HT1080 (cell line): Measurements from ENCODE around the gene OR1M1. TPM values are rescaled to one million over a fixed set of nuclear protein-coding genes. Genes with fewer than 3 reads are reported as not detected.

Experiments used
- DNase-seq: peaks from one replicate; pipeline ENCODE4 v3.0.0-alpha.2; 2015; ENCODE audit warnings: low read depth
- small RNA-seq: library from RNA; depleted of rRNA; stranded (forward); fragments of <200 nt; gene quantifications from one replicate; pipeline ENCODE3, GENCODE V24; 2014
- total RNA-seq: library from RNA; depleted of rRNA; stranded (reverse); fragments of >200 nt; shearing (Covaris generic); gene quantifications from 2 replicates; pipeline ENCODE4 v1.2.3, GENCODE V29; 2014; rRNA removed

OR1M1 gene
- total RNA-seq, 1 experiment from 2014 or later: not detected

DNA sequence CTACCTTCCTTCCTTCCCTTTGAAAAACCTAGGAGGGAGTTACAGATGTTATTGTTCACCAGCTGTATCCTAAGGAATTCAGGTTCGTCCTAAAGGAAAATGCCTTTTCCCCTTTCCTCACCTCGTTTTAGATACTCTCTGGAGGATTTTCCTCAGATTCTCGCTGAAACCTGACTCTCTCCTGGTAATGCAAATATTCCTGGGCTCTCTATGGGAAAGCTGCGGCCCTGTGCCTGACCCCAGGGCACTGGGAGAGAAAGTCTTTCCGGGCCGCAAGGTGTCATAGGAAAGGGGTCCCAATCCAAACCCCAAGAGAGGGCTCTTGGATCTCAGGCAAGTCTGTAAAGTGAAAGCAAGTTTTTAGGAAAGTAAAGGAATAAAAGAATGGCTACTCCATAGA, 13.1 kb upstream of the OR1M1 start:
- DNase-seq: no peak

DNA sequence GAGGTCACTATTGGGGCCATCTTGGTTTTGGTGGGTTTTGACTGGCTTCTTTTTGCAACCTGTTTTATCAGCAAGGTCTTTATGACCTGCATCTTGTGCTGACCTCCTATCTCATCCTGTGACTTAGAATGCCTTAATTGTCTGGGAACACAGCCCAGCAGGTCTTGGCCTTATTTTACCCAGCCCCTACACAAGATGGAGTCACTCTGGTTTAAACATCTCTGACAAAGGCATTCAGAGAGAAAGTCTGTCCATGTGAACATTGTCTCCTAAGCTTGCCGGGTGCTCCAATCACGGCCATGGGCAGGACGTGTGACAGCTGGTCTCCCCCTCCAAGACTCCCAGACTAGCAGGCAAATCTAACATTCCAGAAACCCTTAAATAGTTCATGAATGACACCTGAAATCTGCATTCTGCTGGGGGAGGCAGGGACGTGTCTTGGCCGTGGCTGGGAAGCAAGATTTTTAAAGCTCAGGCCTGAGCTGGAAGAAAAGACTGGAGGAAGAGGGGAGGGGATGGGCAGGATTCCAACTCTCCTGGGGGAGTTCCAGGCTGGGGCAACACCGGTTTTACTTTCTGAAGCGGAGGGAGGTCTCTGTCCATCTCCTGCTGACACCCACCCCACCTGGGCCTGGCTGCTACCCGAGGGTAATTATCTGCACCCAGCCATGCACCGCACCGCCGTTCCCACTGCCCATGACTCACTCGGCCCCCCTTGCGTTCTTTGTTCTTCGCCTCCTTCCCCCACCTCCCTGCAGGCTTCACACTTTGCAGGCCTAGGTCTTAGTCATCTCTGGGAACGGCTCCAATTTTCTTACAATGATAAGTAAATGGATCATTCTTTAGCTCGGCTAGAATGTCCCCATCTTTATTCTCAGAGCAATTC, 11.6 kb upstream of the OR1M1 start:
- DNase-seq: peak; percentile 93

DNA sequence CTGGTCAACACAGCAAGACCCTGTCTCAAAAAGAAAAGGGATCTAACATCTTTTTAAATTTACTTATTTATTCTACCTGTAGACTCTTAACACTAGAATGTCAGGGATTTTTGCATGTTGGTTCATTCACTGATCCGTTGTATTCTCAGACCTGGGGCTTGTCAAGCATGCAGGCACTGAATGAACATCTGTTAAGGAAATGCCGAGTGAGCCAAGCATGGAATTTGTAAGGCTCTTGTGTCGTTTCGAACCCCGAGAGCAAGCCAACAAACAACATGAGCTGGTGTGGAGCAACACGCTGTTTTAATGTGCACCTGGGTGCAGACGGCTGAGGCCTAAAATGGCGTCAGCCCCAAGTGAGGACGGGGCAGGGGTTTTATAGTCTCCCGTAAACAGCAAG, 10.0 kb upstream of the OR1M1 start:
- DNase-seq: no peak

DNA sequence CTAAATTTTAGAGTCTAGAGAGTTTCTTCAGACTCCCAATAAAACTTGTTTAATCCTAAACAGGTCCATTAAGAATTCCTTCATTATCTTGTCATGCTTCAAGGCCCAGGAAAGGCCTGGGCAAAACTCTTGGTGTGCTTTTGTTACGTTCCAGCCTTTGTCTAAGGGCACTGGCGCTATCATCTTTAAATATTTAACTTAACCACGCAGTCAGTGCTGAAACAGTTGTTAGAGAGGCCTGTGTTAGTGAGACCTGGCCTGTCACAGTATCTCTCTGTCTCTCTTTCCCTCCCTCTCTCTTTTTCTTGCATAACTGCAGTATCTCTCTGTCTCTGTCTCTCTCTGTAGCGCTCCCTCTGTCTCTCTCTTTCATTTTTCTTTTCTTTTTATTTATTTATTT, 8.2 kb upstream of the OR1M1 start:
- no peak for DNase-seq

DNA sequence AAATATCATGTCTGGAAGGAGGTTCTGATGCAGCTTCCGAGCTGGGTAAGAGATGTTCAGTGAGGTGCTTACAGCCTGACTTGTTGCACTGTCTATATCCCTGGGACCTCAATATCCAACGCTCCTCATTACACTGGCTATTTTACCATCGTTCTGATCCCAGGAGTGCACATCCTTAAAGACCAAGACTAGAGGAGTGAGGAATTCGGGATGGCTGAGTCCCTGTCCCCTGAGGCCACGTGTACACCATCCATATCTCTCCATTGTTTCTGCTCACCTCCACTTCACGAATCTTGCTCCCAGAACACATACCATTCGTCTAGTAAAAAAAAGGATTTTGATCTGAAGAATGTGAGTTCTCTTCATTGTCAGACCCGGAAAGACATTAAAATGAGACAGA, 20.5 kb downstream of the OR1M1 start, which contains the start of gene OR7G2:
Gene OR7G2, minus strand, starts transcription at position 101 of the 400 bp plus-strand sequence. CDS start 4,232 bp downstream, outside the sequence.
- DNase-seq: no peak

DNA sequence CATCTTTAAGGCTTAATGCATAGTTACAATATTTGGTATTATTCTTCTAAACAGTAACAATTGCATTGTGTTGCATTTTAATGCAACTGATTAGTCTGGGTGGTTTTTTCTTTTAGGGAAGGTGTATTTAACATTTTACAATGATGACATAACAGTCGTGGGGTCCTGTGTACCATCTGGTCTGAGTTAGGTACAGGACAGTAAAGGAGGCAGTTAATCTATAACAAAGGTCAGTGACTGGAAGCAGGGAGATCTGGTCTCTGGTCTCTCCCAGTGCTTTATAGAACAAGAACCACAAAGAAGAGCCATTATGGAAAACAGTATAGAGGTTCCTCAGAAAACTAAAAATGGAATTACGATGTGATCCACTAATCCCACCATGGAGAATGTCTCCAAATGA, 23.1 kb downstream of the OR1M1 start:
- DNase-seq: no peak

DNA sequence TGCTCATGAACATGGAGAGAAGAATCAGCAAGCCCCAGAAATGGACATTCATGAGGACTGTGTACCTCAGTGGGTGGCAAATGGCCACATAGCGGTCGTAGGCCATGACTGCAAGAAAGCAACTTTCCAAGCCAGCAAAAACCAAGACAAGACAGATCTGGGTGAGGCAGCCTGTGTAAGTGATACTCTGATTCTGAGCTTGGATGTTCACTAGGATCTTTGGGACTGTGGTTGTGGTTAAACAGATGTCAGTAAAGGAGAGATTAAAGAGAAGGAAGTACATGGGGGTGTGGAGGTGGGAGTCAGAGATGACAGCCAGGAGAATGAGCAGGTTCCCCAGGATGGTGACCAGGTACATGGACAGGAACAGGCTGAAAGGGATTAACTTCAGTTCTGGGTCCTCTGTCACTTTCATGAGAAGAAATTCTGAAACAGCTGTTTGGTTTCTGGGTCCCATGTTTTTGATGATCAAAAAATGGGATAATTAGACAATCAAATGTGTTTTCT, 28.5 kb downstream of the OR1M1 start, which contains the start of gene OR7G1:
Gene OR7G1, minus strand, starts transcription at position 457 of the 507 bp plus-strand sequence. Its CDS starts 0 bp downstream, at position 457.
- DNase-seq: no peak

DNA sequence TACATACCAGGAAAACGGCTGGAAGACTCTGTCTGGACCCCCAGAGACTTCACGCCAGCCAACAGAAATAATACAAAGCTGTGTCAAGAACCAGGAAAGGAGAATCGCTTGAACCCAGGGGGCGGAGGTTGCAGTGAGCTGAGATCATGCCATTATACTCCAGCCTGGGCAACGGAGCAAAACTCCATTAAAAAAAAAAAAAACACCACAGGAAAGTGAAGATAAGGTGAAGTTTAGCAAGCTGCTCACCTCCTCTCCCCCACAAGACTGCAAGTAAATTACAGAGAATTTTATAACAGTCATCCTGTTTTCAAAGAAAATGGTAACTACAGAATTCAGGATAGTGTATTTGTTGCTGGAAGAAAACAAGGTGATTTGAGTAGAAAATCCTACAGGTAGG, 29.7 kb downstream of the OR1M1 start:
- DNase-seq: no peak

DNA sequence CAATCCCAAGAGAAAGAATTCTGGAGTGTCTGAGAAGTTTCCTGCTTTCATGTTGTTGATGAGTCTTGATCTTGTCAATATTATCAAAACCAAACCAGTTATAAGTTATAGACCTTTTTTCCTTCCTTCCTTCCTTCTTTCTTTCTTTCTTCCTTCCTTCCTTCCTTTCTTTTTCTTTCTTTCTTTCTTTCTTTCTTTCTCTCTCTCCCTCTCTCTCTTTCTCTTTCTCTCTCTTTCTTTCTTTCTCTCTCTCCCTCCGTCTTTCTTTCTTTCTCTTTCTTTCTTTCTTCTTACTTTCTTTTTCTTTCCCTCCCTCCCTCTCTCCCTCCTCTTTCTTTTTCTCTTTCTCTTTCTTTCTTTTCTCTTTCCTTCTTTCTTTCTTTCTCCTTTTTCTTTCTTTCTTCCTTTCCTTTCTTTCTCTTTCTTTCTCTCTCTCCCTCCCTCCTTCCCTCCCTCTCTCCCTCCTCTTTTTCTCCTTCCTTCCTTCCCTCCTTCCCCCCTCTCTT, 40.1 kb downstream of the OR1M1 start, which contains the start of gene OR7G3:
Gene OR7G3, minus strand, starts transcription at position 51 of the 506 bp plus-strand sequence. Its CDS starts 0 bp downstream, at position 51.
- DNase-seq: no peak

DNA sequence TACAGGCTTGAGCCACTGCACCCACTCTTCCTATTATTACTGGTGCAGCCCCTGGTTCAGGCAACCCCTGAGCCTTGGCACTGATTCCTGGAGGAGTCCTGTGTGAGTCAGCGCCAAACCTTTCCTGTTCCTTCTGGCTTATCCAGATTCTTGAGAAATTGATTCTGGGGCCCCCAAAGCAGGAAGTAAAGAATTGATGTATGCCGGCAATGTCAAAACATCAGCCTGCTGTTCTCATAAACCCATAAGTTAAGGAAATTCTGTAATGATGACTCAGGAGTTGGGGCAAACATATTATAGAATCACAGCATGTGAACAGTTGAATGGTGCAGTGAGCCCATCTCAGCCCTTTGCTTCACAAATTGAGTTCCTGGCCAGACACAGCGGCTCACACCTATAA, 41.3 kb downstream of the OR1M1 start:
- peak; percentile 84 for DNase-seq

DNA sequence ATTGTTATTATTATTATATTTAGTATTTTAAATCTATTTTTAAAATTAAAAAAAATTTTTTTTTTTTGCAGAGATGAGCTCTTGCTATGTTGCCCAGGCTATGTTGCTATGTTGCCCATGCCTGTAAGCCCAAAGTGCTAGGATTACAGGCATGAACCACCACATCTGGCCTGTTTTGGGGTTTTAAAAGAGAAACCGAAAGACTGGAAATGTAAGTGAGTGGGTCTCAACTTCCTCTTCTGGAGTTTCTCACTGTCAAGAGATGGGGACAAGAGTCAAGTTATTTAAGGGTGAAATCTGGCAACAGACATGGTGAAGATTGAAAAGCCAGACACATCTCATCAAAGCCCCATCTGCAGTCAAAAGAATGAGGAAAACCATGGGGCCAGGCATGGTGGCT, 44.1 kb downstream of the OR1M1 start:
- DNase-seq: no peak

DNA sequence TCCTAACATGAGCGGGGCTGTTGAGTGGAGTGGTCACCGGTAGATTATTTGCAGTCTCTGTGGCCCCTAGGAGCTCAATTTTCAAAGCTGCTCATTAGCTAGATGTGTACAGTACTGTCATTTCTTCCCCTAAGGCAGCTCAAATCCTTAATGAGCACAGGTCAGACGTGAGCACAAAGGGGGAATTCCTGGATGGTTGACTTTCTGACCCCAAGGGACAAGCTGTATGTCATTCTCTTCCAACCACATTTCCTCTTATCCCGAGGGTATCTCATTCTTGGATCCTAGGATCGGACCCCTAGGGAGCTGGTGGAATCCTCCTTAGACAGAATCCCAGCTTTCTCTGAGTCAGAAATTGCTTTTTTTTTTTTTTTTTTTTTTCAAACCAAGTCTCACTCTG, 45.6 kb downstream of the OR1M1 start:
- DNase-seq: no peak

DNA sequence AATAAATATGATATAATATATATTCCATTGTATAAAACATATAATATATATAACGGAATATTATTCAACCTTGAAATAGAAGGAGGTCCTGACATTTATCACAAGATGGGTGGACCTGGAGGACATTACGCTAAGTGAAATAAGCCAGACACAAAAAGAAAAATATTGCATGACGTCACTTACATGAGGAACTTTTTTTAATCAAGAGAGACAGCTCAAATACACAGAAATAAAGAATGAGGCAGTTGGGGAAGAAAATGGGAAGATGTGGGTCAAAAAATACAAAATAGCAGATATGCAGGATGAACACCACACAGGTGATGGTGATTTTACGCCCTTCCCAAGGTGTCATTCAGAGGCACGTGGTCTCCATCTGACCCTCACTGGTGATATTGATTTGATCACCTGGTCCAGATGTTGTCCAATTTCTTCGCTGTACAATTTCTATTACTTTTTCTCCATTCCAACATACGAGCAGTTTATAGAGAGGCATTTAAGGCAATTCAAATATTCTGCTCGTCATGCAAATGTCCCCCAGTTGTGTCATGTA, 52.8 kb downstream of the OR1M1 start:
- peak; percentile 15 for DNase-seq

DNA sequence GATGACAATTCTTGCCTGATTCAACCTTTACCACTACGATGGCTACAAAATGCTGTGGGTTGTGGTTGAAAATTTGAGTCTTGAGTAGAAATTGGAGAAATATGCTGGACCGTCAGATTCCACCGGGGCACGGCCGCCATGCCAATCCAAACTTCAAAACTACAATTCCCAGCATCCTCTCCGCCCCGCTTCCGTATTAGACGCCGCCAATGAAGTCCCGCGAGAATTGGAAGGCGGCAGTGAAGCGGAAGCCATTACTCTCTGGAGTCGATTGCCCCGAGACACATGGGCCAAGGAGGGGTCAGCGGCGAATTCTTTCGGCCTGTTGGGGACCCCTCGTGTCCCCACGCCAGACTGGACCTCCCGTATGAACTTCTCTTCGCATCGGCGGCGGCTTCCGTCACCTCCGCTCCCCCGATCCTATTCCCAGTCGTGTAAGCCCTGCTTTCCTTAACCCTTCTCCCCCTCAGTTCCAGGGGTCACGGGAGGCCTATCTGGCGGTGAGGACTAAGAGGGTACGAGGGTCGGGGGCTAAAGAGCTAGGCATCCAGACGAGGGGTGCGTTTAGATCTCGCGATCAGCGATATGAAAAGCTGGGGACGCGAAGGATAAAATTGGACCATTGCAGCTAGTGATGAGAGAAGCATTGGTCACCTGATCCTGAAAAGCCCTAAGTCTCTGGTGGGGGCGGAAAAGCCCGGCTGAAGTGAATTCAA, 53.5 kb downstream of the OR1M1 start, which contains the start of gene ZNF317:
Gene ZNF317, plus strand, starts transcription at position 239 of the 716 bp plus-strand sequence. CDS start 15,620 bp downstream, outside the sequence.
- DNase-seq: peak; percentile 82

DNA sequence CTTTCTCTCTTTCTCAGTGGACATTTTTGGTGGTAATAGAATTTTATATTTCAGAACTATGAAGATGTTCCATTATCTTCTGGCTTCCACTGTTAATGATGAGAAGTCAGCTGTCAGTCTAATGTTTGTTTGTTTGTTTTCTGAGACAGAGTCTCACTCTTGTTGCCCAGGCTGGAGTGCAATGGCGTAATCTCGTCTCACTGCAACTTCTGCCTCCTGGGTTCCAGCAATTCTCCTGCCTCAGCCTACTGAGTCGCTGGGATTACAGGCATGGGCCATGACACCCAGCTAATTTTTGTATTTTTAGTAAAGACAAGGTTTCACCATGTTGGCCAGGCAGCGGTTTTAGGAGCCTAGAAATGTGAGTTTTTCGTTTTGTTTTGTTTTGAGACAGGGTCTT, 58.1 kb downstream of the OR1M1 start:
- DNase-seq: no peak

Small RNA genes within 50 kb of the gene (small RNA-seq; reads per million reads assigned to genes)
- gene OR1M4P: not detected

Other genes starting within 250 kb of the OR1M1 start
- not detected in 2 replicates for gene MUC16, start 76.7 kb upstream of the OR1M1 start, total RNA-seq
- not detected in 2 replicates for gene OR7G2, start 20.4 kb downstream of the OR1M1 start, total RNA-seq
- not detected in 2 replicates for gene OR7G1, start 28.7 kb downstream of the OR1M1 start, total RNA-seq
- not detected in 2 replicates for gene OR7G3, start 39.9 kb downstream of the OR1M1 start, total RNA-seq
- 21.4 TPM in 2 replicates for gene ZNF317, start 53.3 kb downstream of the OR1M1 start, total RNA-seq
- not detected in 2 replicates for gene OR7D2, start 91.9 kb downstream of the OR1M1 start, total RNA-seq
- not detected in 2 replicates for gene OR7D4, start 132.5 kb downstream of the OR1M1 start, total RNA-seq
- gene OR7E24, start 163.9 kb downstream of the OR1M1 start, total RNA-seq: not detected in 2 replicates
- 1.1 and 2.2 TPM in 2 replicates for gene ZNF699, start 222.8 kb downstream of the OR1M1 start, total RNA-seq
- 7.6 and 8.4 TPM in 2 replicates for gene ZNF559, start 237.1 kb downstream of the OR1M1 start, total RNA-seq